Stimulated activated naive CD4-positive, alpha-beta T cell treated with Interleukin-2 at 50 U/mL for 16 hours (primary cell): Measurements from ENCODE around the gene ACD.
A peak's percentile ranks its signal among the peaks of the same experiment; 100 is the strongest.

ENCODE experiments used
- DNase-seq: peaks from one replicate; lab custom pipeline; 2025; lab: John Stamatoyannopoulos, UW

Gene ACD

DNA sequence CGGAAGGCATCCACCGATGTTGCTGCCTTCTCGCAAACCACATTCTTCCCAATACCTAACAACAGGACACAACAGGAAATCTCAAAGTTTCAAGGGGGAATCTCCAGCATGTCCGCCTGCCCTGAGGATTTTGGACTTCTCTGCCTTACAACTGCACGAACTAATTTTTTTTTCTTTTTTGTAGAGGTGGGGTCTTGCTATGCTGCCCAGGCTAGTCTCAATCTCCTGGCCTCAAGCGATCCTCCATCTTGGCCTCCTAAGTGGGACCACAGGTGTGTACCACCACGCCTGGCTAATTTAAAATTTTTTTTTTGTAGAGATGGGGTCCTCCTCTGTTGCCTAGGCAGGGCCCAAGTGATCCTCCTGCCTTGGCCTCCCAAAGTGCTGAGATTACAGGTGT is 15.9 kb upstream of the ACD start:
- DNase-seq: no peak

DNA sequence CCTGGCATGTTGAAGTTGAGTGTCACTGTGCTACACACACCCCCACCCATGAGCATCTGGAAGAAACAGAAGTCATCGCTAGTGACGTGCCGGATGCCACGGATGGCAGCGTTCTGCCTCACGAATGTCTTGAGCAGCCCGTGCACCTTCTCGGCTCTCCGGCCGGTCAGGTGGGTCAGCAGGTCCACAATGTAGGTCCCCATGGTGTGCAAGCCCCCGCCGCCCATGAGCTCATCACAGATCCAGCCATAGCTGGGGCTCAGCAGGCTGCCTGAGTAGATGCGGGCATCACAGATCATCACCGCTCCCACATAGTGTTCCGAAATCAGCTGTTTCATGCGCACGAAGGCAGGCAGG is 15.5 kb upstream of the ACD start:
- DNase-seq: no peak

DNA sequence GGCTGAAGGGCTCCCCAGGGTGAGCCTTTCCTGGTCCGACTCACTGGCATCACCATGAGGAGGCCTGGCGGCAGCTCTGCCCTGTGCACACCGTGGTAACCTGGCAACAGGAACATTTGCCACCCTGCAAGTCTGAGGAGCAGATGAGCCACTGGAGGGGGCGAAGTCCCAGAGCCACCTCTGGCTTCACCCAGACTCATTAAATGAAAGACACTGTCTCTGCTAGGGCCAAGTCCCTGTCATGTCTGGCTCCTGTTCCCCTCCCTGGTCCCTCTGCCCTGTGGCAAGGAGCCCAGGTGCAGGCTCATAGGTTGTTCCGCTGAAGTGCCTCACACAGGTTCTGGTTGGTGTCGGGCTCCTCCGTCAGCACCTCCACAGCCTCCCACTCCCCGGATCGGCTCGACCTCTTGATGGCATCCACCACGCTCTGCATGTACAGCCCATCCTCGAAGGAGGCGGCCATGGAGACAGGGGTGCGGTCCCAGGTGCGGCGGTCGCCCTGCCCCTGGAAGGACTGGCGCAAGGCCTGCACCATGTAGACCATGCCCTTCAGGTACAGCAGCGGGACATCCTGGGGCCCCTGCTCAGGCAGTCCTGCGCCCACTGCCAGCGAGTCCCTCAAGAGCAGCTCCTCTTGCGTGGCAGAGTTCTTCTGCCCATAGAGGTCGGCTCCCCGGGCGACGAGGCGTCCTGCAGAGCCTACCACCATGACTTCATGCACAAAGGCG is 15.0 kb upstream of the ACD start:
- no peak for DNase-seq

DNA sequence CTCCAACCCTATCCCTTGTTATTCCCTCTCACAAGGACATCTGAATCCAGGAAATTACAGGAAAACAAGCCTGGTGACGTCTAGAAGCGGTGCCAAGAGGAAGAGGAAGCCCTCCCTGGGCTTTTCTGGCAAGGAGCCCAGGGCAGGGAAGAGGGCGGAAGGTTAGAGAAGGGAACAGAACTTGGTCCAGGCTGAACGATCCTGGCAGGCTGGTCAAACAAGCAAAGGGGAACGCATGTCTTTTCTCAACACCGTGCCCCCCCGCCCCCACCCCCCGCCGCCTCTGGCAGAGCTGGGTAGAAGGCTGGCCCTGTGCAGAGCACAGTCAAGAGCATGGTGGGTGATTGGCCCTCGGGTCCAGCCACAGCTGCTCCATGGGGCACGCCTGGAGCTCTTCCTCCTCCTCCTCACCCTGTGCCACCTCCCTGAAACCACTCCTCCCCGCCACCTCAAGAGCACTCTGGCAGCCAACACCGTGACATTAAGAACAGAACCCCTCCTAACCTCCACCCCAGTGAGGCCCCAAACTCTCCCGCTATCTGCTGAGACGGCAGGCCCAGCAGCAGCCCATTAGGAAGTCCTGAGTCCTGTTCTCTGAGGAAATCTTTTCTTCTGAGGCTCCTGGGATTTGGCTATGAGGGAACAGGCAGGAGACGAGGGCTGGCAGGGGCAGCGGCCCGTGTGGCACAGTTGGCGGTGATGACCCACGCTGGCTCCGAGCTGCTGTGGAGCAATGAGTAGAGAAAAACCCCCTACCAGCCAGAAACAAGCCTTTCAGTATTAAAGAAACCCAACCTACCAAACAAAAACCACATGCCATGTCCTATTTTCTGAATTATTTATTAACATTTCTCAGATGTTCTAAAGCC is 13.9 kb upstream of the ACD start:
- DNase-seq: no peak

DNA sequence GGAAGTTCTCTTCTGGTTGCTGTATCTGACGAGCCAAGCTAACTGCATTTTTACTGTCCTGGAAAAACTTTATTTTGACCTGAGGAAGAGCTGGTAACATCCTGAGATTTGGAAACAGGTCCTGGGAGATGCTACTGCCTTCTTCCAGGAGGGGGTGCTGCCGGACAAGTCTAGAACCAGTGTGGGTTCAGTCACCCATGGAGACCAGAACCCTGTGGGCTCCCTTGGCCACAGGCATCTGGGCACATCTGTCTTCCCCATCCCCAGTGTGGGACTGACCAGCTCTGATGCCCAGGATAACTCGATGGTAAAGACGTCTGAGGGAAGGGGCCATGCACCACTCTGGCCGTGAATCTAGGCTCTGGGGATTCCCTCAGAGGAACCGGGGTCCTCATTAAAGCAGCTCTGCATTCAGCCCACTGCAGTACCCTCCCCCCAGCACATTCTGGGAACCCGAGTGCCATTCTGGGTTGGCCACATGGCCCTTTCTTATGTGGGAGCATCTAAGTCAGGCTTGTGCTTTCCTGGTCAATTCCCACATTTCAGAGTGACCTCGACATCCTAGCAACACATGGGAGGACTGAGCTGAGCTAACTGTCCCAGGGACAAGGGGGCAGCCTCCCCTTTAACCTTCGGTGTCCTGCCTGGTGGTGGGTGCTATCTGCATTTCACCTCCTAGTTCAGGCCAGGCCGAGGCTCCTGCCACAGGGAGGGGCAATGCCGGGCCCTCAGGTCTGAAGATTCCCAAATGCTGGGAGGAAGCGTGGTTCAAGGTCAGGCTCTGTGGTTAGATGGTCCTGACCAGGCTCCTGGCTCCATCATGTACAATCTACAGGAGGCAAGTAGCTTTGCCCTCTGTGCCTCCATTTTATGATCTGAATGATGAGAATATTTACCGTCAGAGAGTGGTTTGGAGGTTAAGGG is 12.9 kb upstream of the ACD start:
- DNase-seq: peak; percentile 21

DNA sequence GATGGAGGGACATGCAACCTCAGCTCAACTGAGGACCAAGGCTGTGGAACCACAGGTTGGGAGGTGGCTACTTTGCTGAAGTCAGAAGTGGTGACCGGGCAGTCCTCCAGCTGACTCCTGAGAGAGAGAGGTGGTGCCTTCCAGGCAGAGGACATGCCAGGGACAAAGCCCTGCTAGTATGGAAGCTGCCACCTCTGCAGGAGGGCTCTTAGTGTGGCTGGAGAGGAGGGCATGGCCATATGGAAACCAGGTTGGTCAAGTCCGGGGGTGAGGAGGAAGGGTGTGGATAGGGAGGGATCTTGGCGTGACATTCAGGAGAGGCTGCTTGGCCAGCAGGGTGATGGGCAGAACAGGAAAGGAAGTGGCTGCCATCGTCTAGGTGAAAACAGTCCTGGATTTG is 12.2 kb upstream of the ACD start:
- DNase-seq: no peak

DNA sequence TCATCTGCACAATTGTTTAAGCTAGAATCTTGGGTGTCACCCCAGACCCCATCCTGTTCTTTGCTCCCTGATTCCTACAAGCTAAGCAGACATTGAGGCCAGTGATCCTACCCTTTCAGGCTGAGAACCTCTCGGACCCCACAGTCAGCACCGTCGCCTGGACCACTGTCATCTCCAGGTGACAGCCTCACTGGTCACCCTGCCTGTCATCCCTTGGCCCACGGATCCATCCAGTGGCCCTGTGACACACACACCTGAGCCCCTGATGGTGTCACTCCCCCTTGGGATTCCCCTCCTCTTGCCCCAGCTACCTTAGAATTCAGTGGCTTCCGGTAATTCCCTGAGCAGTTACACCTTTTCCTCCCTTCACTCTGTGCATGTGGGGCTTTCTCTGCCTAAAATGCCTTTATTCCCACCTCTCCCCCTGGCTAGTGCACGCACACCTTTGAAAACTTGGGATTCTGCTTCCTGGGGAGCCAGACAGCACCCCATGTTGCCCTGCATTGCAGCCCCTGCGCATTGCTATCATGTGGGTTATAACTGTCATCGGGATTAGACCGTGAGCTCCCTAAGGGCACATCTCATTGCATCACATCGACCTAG is 9.5 kb upstream of the ACD start:
- DNase-seq: no peak

DNA sequence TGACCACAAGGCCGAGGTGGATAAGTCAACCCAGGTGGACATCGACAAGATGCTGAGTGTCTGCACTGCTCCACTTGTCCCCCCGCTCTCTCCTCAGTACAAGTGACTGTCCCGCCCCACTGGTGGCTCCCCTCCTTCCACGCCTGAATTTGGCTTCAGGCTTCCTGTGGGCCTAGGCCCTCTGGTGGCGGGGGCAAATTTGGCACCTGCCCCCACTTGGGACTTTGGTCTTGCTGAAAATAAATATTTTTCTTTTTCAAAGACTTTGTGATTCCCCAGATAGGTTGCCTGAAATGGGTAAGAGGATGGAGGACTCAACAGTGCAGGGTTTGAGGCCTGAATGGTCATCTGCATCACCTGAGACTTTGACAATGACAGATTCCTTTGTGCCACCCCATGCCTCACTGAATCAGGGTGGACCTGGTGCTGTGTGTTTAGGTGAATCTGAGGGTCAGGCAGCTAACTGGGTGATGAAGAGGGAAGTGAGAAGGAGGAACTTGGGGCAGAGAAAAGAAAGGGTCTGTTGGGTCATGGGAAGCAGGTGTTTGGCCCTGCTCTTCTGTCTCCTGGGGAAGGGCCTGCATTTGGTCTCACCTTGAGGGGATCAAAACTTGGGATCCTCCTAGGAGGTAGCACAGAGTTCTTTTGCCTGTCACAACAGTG is 8.6 kb upstream of the ACD start:
- DNase-seq: no peak

DNA sequence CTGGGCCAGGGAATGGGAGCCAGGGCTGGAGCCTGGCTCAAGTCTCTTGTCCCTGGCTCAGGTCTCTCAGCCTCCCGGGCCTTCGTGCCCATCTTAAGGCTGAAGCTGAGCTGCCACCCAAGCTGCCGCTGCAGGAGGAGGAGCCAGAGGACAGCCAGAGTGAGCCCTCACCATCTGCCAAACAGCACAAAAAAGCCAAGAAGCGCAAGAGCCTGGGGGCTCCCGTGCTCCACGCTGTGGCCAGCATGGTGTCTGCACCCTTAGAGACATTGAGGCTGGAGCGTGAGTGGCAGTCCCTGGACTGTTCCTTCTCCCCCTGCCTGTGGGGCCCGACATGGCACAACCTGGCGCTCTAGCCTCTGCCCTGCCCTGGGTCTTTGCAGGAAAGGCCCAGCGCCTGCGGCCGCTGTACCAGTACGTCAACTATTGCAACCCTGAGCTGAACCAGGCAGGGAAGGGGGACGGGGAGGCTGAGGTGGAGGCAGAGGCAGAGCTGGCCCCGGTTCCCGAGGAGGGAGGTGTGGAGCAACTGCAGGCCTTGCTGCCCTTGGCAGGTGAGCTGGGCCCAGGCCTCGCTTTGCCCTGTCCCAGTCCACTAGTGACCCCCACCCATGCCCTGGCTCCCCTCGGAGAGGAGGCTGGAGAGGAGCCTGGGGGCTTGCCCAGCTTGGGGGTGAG is 7.9 kb upstream of the ACD start:
- peak; percentile 74 for DNase-seq

DNA sequence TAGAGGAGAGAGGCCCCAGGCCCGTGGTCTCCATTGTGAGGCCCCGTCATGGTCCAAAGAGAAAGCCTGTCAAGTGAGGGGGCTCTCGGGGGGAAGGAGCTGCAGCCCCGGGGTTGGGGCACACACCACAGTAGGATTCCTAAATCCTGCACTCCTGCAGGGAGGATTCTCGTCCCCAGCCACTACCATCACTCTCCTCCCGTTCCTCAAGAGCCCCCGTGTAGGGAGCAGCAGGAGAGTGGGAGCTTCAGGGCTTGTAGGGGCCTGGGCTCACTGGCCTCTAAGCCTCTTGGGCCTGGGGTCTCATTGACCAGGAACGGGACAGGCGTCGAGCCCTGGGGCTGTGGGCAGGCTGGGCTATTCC is 7.4 kb upstream of the ACD start:
- DNase-seq: no peak

DNA sequence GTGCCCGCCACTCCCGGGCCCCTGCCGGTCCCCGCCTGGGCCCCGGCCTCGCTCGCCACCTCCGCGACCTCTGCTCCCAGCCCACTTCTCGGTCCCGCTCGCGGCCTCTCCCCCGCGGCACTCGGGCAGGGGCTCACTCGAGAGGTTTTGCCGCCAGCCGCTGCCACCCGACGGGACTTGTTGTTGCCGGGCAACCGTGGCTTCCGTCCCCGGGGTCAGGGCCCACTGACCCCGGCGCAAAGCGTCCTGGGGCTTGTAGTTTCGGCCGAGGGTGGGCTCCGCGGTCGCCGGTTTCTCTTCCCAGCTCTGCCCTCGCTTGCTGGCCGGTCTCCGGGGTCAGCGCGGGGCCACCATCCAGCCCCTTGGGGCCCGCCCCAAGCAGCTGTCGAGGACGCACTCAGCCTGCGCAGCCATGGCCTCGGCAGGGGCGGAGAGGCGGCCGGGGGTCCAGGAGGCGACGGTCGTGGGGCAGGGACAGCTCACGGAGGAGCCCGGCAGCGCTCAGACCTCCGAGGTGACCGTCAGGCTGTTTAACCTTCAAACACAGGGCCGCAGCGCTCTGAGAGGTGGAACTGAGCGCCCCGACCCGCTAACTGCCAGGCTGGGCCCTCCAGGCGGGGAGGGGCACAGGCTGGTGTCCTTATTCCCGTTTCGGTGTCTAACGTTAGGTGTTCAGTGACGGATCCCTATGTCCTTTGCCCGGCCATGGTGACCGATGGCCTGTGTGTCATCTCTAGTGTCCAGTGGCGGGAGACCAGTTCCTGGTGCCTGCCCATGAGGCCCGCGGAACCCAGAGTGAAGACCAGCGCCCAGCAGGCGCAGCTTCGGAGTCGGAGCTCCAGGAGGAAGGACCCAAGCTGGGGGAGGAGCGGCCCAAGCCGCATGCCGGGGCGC is 6.7 kb upstream of the ACD start, which contains the start of the genes C16orf86 and ENKD1:
C16orf86 (plus strand) TSS at position 256 of the 894 bp plus-strand sequence; CDS start at position 413, 157 bp downstream.
ENKD1 (minus strand) TSS at position 192 of the 894 bp plus-strand sequence. CDS start 308 bp downstream, outside the sequence.
- peak; percentile 76 for DNase-seq

DNA sequence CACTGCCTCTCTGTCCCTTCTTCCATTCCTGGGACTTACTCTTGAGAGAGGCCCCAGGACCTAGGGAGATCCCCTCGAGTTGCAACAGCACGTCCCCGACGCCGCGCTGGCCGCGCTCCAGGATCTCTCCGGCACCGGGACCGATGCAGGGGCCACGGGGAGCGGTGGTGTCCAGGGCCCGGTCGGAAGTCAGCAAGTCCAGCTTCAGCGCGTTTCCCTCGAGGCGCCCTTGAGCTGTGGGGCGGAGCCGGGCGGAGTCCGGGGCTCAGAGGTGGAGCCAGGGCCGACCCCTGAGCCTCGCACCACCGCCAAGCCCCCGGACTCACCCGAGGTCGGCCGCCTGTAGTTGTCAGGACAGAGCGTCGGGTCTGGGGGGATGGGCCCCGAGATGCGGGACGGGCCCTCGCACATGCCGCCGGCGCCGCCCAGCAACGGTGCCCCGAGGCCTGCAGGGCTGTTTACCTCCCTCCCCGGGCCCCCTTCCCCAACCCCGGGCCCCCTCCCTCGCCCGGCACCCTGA is 6.0 kb upstream of the ACD start:
- DNase-seq: no peak

DNA sequence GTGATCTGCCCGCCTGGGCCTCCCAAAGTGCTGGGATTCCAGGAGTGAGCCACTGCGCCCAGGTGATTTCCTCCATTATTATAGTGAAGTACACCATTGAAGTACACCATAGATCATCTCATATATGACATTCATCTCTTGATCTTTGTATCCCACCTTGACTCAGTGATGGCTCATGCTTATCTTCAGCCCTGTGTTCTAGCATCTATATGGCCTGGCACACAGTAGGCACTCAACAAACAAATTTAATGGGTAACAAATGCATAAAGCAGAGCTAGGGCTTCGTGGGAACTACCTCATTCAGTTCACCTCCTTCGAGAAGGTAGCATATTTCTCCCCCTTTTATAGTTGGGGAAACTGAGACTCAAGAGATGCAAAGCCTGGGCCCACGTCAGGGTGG is 5.5 kb upstream of the ACD start:
- no peak for DNase-seq

DNA sequence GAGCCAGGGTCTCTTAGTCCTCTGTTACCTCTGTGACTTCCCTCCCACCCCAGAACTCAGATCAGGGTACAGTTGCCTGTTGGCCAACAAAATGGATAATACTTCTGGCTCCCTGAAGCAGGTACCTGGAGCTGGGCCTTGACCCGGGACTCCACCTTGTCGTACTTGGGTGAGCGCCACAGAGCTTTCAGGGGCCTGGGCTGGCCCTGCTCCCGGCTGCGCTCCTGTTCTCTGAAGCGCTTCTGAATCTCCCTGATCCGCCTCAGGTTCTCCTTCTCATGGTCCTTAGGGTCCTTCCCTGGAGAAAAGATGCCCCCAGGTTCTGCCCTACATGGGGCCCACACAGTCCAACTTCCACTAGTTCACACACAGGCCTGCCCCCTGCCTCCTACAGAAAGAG is 4.8 kb upstream of the ACD start:
- no peak for DNase-seq

DNA sequence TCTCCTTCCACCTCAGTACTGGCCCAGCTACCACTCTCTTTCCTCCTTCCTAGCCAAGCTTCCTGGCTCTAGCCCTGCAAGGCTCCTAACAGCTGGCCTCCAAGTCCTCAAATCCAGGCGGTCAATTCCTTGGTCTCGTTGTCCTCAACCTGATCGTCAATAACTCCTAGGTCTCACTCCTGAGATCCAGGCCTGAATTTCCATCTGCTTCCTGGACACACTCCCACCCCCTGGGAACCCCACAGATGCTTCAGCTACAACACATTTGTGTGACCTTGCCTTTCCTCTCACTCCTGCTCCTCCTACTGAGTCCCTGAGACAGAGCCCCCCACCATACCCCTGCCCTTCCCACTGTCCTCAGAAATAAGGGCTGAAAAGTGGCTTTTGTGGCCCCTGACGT is 4.2 kb upstream of the ACD start:
- DNase-seq: no peak

DNA sequence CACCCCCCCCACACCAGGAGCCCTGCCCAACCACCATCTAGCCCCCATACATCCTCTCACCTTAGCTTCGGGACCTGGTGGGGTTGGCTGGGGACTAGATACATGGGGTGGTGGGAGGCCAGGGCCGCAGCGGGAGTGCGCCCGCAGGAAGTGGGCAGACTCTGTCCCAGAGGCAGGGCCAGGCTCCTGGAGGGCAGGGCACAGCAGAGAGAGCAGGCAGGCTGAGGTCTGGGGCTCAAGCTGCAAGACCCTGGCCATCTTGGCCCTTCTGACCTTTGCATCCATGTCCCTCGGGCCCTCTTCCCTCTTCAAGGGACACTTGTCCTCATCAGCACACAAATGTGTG is 3.8 kb upstream of the ACD start:
- no peak for DNase-seq

DNA sequence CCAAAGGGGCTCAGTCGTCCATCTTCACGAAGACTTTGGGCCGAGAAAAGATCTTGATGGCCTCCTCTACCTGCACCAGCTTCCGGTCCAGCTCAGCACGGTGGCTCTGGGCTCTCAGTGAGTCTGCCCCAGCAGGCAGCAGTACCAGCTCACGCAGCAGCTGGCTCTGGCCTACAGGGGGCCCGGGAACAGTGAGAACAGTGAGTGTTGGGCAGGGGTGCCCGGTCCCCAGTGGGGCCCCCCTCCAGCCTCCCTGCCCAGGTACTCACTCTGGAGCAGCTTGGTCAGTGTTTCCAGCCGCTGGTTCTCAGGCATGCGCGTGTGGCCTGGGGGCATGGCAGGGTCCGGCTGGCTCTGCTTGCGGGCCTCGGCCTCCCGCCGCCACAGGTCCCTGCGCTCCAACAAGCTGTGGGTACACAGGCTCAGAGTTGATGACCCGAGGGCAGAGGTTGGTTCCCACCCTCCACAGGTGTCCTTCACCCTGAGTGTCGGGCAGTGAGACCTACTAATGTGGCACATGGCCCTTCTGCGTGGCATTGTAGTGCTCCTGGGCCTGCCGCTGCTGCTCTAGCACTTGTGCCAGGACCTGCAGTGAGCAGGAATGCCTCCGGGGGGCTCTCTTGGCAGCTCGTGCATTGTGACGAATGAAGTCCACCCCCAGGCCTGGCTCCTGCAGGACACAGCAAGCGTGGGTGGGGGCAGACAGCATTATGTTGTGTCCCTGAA is 3.3 kb upstream of the ACD start:
- peak; percentile 11 for DNase-seq

DNA sequence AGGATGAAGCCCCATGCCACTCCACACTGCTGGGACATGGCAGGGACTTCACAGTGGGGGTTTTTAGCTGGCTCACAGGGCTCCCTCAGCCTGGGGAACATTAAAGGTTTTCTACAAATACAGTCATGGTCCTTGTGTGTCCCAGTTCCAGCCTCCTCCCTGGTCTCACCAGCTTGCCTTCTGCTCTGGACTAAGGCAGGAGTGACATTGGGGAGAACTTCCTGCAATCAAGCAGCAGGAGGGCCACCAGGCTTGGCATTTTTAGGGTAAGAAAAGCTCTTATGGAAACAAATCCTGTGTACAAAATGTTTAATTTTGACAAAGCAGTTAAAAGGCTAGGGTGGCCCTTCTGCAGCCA is 2.6 kb upstream of the ACD start:
- no peak for DNase-seq
